ENCODE data around the gene ADPRHL1.

The ADPRHL1 gene

GRCh38 chr13:113423520-113424163 is 29.6 kb downstream of the ADPRHL1 start:
- no peaks in the 10 kb centered on the region for H3K4me1 ChIP-seq (ENCODE audit: control insufficient read depth in 1 of 2, insufficient read depth in 1 of 2, low read depth in 1 of 2, low read length in 1 of 2)
- no peaks in the 10 kb centered on the region for H3K27me3 ChIP-seq
- H3K9me3 ChIP-seq, result no peaks in the 10 kb centered on the region
- TF ChIP-seq, protein P1, sequence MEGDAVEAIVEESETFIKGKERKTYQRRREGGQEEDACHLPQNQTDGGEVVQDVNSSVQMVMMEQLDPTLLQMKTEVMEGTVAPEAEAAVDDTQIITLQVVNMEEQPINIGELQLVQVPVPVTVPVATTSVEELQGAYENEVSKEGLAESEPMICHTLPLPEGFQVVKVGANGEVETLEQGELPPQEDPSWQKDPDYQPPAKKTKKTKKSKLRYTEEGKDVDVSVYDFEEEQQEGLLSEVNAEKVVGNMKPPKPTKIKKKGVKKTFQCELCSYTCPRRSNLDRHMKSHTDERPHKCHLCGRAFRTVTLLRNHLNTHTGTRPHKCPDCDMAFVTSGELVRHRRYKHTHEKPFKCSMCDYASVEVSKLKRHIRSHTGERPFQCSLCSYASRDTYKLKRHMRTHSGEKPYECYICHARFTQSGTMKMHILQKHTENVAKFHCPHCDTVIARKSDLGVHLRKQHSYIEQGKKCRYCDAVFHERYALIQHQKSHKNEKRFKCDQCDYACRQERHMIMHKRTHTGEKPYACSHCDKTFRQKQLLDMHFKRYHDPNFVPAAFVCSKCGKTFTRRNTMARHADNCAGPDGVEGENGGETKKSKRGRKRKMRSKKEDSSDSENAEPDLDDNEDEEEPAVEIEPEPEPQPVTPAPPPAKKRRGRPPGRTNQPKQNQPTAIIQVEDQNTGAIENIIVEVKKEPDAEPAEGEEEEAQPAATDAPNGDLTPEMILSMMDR (IDR thresholded peaks at IDR 0.05), result no peak
- H3K36me3 ChIP-seq, result no peaks in the 10 kb centered on the region
- H3K4me3 ChIP-seq (ENCODE audit: low read depth in 1 of 2, low read length in 1 of 2), result no peak overlapping the region
- no peak overlapping the region for H3K27ac ChIP-seq

DNA sequence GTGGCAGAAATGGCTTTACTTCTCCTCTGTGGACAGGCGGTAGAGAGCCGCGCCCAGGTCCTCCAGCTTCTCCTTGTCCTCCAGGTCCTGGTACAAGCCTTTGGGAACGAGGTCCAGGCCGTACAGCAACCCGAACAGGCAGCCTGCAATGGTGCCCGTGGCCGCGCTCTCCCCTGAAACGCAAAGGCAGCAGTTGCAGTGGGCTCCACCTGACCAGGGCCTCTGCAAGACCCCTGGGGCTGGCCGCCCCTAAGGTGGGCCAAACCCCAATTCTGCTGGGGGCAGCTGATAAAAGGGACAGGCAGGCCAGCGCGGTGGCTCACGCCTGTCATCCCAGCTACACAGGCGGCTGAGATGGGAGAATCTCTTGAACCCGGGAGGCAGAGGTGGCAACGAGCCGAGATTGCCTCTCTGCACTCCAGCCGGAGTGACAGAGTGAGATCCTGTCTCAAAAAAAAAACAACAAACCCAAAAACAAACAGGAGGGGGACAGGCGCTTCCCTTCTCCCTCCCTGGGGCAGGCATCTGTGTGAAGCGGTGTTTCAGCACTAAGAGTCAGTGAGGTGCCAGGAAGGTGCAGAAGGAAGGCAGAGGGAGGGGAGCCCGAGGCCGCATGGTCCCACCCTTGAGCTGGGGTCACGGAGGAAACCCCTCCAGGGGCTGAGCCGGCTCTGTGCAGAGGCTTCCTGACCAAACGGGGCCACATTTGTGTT is 30.3 kb downstream of the ADPRHL1 start:
- H3K4me3 ChIP-seq (ENCODE audit: low read depth in 1 of 2, low read length in 1 of 2), result no peak overlapping the region
- H3K27me3 ChIP-seq, result no peaks in the 10 kb centered on the region
- H3K27ac ChIP-seq, result no peak overlapping the region
- no peaks in the 10 kb centered on the region for H3K9me3 ChIP-seq
- H3K4me1 ChIP-seq (ENCODE audit: control insufficient read depth in 1 of 2, insufficient read depth in 1 of 2, low read depth in 1 of 2, low read length in 1 of 2), result no peaks in the 10 kb centered on the region
- no peaks in the 10 kb centered on the region for H3K36me3 ChIP-seq
- TF ChIP-seq, protein P1 (IDR thresholded peaks at IDR 0.05), result no peak

GRCh38 chr13:113421673-113422270 is 31.5 kb downstream of the ADPRHL1 start:
- TF ChIP-seq, protein P1 (IDR thresholded peaks at IDR 0.05), result no peak
- Histone ChIP-seq H3K9me3 (no peaks in the 10 kb centered on the region), H3K4me3 (ENCODE audit: low read depth in 1 of 2, low read length in 1 of 2) (no peak overlapping the region), H3K4me1 (ENCODE audit: control insufficient read depth in 1 of 2, insufficient read depth in 1 of 2, low read depth in 1 of 2, low read length in 1 of 2) (no peaks in the 10 kb centered on the region), H3K27ac (no peak overlapping the region), H3K27me3 (peaks cover 7% of the 10 kb centered on the region), H3K36me3 (no peaks in the 10 kb centered on the region)

DNA sequence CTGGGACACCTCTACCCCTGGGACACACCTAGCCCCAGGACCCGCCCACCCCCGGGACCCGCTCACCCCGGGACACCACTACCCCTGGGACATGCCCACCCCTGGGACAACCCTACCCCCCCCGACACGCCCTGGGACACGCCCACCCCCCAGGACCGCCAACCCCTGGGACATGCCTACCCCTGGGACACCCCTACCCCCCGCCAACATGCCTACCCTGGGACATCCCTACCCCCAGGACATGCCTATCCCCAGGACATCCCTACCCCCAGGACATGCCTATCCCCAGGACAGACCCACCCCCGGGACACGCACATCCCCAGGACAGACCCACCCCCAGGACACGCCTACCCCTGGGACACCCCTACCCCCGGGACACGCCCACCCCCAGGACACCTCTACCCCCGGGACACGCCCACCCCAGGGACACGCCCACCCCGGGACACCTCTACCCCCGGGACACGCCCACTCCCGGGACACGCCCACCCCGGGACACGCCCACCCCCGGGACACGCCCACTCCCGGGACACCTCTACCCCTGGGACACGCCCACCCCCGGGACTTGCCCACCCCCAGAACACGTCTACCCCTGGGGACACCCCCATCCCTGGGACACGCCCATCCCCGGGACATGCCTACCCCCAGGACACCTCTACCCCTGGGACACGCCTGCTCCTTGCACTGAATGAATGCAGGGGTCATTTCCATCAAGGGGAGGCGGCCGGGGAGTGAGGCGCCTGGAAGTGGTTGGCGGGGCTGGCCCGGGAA is 32.3 kb downstream of the ADPRHL1 start:
- Histone ChIP-seq H3K4me1 (ENCODE audit: control insufficient read depth in 1 of 2, insufficient read depth in 1 of 2, low read depth in 1 of 2, low read length in 1 of 2) (no peaks in the 10 kb centered on the region), H3K27me3 (peaks cover 13% of the 10 kb centered on the region), H3K4me3 (ENCODE audit: low read depth in 1 of 2, low read length in 1 of 2) (no peak overlapping the region), H3K9me3 (no peaks in the 10 kb centered on the region), H3K27ac (no peak overlapping the region), H3K36me3 (no peaks in the 10 kb centered on the region)
- TF ChIP-seq, protein P1 (IDR thresholded peaks at IDR 0.05), result no peak

DNA sequence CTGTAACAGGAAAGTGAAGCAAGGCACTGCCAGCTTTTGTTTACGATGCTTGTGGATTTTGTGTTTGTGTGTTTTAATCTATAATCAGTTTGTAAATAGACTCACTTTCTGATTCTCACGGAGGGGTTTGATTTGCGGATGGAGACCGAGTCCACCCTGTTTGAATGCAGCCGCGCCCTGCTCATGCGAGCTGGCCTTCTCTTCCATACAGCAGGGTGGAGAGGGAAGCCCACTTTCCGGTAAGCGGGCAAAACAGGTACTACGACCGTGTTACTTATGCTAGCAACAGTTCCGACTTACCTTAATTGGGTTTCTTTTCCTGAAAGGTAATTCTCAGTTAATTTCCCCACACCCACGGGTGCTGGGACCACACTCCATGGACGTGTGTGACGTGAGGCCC is 33.1 kb downstream of the ADPRHL1 start:
- TF ChIP-seq, protein P1 (IDR thresholded peaks at IDR 0.05), result no peak
- no peak overlapping the region for H3K4me3 ChIP-seq (ENCODE audit: low read depth in 1 of 2, low read length in 1 of 2)
- H3K4me1 ChIP-seq (ENCODE audit: control insufficient read depth in 1 of 2, insufficient read depth in 1 of 2, low read depth in 1 of 2, low read length in 1 of 2), result no peaks in the 10 kb centered on the region
- peaks cover 13% of the 10 kb centered on the region for H3K27me3 ChIP-seq
- H3K27ac ChIP-seq, result no peak overlapping the region
- H3K36me3 ChIP-seq, result no peaks in the 10 kb centered on the region
- H3K9me3 ChIP-seq, result no peaks in the 10 kb centered on the region

Data from neutrophil (primary cell).